Occipital lobe (tissue), 2 donors: Measurements from ENCODE around the gene NRSN1. TPM values are rescaled to one million over a fixed set of nuclear protein-coding genes. Genes with fewer than 3 reads are reported as not detected.
"Not testable (repeated sequence)": the region's sequence is repeated elsewhere in the genome, so short reads cannot be mapped to it uniquely, and the experiment has no call there.

Experiments
- DNase-seq: peaks from one replicate; lab custom pipeline; 2025; lab: John Stamatoyannopoulos, UW
- total RNA-seq: library from RNA; depleted of rRNA; stranded (reverse); fragments of >200 nt; gene quantifications from one replicate; pipeline ENCODE4 v1.2.3, GENCODE V29; 2014

NRSN1 gene
- total RNA-seq, 1 donor from 2014 or later = 27.9 TPM

DNA sequence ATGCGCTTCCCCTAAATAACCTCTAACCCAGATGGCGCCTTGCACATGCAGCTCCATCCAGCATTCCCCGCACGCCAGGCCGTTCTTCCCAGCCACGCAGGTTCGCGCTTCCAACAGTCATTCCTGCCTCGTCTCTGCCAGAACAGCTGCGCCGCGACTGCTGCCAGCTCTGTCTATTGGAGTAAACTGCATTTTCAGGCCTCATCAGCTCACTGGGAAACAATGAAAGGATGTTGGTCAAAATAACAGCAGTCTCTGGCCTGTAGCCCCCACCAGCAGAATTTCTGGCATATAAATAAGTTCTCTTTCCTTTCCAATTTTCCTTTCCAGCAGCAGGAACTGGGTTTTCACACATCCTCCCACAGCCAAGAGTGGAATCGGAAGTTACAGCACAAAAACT is 14.6 kb downstream of the NRSN1 start:
- DNase-seq = peak; percentile 76

DNA sequence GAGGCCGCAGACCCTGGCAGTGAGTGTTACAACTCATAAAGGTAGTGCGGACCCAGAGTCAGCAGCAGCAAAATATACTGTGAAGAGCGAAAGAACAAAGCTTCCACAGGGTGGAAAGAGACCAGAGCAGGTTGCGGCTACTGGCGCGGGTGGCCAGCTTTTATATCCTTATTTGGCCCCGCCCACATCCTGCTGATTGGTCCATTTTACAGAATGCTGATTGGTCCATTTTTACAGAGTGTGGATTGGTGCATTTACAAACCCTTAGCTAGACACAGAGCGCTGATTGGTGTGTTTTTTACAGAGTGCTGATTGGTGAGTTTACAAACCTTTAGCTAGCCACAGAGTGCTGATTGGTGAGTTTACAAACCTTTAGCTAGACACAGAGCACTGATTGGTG is 16.7 kb downstream of the NRSN1 start:
- DNase-seq = not testable (repeated sequence)

DNA sequence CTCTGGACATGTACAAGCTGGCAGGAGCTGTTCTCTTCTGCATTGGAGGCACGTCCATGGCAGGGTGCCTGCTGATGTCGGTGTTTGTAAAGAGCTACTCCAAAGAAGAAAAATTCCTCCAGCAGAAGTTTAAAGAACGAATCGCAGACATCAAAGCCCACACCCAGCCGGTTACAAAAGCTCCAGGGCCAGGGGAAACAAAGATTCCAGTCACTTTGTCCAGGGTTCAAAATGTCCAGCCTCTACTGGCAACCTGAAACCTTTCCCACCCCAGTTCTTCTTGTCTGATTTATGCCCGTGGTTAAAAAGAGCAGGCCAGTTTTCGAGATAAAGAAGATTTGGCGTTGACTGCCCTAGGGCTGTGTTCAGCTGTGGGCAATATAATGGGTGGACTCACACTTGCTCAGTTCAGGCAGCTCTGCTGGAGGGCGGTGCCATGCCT is 19.7 kb downstream of the NRSN1 start:
- no peak for DNase-seq

DNA sequence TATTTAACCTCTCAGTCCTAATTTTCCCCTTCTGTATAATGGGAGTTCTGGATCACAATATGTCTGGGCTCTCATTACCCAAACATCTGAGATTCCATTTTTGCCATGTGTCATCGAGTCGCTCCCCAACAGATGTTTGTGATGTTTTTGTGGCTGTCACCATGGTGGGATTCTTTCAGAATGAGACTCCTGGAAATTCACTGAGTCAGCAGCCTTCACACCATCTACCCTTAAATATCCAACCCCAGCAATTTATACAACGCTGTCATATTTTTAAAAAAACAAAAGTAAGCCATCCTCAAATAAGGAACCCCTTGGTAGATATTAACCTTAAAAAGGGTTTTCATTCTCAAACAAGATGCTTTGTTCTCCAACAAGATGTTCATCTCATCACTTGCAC is 20.9 kb downstream of the NRSN1 start:
- no peak for DNase-seq

DNA sequence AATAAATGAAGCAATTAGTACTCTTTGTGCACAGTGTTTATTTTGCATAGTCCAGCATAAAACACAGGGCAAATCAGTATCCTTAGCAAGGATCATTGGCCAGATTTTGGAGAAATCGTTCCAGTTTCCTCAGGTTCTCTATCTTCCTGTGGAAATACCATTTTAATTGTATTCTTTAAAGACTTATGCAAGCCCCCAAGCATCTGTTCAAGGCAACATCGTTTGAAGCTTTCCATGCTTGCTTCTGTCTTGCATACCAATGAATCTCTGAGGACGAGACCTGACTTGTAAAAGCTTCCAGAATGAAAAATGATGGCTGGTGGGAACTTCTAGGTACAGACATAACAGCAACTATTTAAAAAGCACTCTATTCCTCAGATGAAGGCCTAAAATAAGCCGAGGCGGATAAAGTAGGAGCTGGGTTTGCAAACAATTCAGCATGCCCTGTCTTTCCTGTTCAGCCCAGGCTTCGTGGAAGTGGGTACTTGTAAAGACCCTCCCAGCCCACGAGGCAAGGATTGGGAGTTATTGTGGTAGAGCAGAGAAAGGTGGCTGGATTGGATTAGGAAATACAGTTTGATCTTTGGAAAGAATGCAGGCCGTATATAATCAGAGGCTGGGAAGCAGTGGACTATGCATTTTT is 21.6 kb downstream of the NRSN1 start:
- no peak for DNase-seq

DNA sequence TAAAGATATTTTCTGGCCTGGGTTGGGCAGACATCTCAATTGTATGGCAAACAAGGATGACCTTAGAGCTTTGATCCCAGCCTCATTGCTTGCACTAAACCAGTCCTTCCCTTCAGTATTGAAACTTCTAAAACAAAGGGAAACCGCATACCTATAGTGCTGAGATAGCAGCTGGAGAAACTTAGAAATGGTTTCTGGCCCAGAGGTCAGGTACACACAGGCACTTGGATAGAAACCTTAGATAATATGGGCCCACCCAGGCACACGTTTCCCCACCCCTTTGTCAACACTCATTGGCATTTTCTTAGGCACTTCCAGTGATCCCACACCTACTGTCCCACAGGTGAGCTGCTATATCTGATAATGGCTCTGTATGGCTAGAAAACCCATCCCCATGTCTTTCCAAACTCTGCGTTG is 22.1 kb downstream of the NRSN1 start:
- no peak for DNase-seq

DNA sequence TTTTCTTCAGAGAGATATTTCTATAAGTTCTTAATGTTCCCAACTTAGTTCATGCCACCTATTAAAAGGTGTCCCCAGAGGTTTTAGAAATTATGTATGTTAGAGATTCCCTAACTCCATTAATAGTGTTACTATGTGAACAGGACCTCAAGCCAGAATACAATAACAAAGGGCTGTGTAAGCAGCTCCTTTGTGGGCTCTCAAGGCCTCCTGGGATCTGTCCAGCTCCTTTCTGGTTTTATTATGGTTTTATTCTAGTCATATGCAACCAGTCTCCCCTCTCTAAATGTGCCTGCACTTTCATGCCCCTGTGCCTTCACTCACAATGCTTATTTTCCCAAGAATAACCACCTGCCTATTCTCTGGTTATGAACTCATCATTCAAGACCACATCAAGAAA is 22.7 kb downstream of the NRSN1 start:
- no peak for DNase-seq

DNA sequence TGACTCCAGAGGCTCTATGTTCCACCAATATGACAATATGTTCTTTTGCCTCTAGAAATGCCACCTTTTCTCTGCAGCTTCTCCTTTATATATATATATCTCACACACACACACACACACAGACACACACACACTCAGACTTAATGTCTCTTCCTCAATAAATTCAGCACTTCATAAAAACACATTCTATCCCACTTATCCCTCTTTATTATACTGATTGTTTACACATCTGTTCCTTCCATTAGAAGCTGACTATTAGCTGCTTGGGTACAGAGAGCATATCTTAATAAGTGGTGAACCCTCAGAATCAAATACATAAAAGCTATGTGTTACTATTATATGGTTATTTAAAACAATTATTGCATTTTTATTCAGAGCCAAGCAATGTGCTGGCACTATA is 23.3 kb downstream of the NRSN1 start:
- no peak for DNase-seq

DNA sequence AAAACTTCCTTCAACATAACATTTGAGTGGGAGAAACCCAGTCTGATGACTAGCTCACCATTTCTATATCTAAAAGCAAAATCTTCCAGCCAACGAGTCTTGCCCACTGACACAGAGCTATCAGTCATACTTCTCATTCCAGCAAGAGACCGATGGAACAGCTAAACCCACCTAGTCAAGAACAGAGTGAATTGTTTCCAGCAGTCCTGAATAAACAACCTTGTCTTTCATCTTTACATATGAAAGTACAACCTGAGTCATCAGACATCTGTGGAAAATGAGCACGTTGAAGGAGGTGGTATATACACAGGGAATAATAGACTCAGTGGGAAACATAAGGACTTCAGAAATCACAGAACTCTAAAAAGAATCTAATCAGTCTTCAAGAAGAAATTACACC is 23.8 kb downstream of the NRSN1 start:
- no peak for DNase-seq

DNA sequence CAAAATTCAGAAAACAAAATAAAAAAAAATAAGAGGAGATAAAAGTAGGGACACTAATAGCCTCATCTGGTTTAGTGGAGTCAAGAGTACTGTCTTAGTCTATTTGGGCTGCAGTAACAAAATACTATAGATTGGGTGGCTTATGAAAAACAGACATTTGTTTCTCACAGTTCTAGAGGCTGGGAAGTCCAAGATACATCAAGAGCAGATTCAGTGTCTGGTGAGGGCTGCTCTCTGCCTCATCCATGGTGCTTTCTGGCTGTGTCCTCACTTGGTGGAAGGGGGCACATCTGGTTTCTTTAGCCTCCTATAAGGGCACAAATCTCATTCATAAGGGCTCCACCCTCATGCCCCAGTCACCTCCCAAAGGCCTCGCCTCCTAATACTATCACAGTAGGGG is 26.0 kb downstream of the NRSN1 start:
- DNase-seq = no peak

DNA sequence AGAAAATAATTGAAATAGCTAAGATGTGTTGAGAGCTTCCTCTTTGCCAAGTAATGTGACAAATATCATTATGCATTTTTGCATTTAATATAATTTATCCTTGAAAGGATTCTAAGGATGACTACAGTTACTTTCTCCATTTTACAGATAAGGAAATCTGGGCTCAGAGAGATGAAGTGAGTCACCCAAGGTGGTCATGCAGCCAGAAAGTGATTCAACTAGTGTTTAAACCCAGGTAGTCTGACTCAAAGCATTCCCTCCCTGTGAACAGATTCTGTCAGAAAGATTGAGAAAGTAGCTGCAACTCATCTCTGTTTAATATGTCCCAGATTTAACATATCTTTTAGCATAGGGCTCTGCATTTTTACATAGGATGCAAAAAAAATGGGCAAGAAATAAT is 28.1 kb downstream of the NRSN1 start:
- no peak for DNase-seq

DNA sequence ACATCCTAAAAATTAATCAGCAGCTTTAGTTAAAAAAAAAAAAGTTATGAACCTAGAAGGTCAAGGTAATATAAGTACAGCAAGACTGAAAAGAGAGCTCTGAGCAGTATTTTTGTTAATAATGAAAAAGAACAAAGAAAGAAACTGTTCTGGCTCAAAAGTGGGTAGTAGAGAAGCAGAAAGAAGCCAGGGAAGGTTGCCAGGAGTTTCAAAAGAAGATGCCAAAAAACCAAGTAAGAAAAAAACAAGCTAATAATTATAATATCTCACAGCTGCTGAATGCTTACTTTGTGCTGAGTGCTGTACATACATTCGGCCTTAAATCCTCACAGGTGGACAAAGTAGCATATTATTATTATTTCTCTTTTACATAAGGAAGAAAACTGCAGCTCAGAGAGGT is 31.9 kb downstream of the NRSN1 start:
- DNase-seq = no peak

DNA sequence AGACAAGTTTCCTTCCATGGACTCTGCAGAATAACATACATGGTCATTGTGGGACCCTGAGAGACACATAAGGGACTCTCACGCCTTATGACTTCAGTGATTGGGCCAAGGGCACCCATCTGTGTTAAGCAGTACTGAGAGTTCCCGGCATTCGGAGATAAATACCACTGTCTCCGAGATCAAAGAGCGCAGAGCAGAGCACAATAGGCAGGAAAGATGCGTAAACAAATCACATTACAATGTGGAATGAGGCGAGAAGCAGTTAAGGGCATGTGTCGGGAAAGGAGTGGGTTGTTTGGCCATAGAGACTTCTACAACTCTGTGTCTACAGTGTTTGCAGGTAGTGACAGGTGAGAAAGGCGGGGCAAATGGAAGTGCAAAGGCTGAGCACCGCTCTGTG is 57.6 kb downstream of the NRSN1 start:
- no peak for DNase-seq

DNA sequence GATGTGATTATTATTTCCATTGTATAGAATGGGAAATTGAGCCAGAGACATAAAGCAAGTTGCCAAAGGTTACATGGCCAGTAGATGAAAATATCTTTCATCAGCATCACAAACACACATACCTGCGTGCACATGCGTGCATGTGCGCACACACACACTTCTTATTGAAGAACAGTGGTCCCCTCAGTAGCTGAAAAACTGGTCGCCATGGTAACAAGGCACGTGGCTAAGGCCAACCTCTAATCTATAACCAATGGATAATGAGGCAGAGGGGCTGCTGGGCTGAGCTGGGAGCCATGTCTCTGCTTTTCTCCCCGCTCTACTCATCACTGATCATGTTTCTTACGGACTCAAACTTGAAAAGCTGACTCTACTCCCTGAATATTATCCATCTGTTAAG is 60.3 kb downstream of the NRSN1 start:
- no peak for DNase-seq

DNA sequence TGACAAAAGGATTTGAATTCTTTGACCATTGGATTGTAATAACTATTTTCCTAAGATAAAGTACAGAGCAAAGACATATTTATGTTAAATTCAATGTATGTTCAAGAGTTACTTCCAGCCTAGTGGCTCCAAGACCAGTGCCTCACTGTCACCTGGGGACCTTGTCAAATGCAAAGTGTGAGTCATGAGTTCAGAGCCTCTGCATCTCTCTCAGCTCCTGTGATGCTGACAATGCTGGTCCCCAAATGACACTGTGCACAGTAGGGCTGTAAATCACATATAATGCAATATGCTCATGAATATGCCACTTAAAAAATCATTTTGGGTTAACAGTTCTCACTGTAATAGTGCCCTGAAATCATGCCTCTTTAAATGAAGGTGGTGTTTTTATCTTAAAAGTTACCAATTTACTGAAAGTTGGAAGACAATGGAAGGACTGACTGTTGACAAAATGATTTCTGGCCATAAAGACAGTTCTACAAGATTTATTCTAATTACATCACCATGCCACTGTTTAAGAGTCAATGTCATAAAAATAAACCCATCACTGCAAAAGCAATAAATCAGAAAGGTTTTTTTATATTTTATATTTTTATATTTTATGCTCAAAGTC is 62.1 kb downstream of the NRSN1 start:
- no peak for DNase-seq

DNA sequence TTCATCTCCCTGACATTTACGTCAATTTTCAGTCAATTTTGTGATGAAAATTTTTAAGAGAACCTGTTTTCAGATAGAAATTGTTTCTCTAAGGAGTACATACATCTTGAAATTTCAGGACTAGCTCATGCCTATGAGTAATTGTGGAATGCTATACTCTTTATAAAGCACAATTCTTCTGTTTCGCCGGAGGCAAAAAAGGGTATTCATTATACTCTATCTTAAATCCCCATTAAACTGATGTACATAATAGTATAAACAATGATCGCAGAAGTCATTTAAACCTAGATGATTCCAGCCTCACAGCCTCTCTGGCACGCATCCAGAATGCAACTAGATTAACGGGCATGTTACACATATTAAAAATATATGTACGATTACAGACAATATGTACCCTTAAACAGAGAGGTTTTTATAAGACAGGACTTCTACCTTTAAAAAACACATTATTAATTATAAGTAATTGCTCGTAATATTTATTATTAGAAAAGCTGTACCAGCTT is 62.6 kb downstream of the NRSN1 start:
- DNase-seq = no peak

DNA sequence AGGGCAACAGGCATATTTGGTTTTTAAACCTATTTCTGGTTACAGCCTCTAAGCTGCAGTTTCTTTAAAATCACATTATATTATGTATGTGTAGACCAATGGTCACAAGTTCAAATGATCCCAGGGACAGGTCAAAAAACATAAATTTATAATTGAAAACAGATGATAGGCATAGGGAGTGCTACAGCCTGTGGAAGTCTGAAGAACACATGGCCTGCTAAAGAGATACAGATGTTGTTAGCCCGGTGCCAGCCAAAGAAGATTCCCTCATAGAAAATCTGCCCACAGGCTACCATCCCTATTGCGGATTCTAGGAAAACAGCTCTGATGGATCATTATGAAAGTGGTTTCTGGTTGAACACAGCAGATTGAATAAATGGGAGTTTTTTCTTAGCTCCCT is 65.3 kb downstream of the NRSN1 start:
- no peak for DNase-seq

DNA sequence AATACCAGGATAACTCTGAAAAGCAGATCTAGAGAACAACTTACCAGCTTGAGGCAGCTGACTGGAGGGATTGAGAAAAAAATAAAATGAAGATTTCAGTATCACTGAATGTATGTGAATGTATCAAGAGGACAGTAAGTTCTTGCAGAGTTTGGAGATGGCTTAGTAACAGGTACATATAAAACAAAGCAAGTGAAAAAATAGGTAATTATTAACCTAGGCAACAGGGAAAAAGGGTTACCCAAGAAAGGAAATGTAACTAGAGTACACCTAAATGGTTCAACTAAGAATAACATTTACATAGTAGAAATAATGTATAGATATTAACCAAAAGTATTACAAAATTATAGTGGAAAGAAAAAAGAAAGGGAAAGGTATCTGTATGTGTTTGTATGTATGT is 67.3 kb downstream of the NRSN1 start:
- no peak for DNase-seq

DNA sequence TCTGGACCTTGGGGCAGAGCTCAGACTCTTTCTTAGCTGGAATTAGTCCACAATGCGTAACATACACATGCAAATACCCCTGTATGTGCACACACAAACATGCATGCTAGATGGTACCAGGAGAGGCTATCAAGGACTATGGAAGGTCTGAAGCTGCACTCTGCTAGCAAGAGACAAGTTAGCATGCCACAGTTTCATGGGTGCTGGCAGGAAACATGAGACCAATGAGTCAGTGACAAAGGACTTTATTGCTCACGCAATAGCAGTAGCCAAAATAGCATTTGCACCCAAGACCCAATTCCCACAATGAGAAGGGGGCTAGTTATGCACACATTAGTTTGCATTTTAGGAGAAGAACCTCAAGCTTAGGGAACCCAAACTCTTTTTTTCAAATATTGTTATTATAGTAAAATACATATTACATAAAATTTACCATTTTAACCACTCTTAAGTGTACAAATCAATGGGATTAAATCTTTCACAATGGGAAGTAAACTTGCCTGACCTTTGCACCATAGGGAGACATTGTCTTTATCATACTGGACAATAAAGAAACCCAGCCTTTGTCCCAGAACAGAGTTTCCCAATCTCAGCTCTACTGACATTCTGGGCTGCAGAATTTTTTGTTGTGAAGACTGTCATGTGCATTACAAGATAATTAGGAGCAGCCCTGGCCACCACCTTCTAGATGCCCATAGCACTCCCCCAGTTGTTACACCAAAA is 69.1 kb downstream of the NRSN1 start:
- no peak for DNase-seq

DNA sequence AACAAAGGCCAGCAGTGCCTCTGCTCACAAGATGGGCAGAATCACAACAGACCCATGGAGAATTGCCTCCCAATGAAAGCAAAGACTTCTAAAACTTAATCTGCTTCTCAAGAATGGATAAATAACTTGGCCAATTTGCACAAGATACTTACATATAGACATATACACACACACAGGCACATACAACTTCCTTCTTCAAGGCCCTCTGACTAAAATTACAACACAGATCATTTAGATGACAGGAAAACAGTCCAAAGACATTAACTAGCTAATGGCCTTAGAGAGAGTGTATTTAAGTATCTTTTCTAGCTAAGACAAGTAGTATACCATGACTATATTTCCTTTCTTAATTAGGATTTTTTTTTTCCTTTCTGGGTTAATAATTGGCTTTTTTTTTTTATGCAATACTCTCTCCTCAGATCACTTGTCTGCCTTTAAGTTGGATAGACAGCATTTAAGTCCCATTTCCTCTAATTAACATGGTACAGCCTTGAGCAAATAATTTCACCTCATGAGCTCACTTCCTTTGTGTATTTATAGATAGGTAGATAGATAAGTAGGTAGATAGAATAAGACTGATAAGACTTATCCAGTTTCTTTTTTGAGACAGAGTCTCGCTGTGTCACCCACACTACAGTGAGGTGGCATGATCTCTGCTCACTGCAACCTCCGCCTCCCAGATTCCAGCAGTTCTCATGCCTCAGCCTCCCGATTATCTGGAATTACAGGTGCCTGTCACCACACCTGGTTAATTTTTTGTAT is 70.0 kb downstream of the NRSN1 start:
- no peak for DNase-seq
